GM21723 (cell line): Measurements from ENCODE around the gene RIMBP2.
"Not testable (repeated sequence)": the region's sequence is repeated elsewhere in the genome, so short reads cannot be mapped to it uniquely, and the experiment has no call there.

Experiments
- ATAC-seq: cut with Tn5 transposase; IDR thresholded peaks from one replicate; pipeline ENCODE4 v1.9.1; 2021; ENCODE audit warnings: mild to moderate bottlenecking, moderate library complexity; ENCODE audit not compliant: unreplicated experiment

Gene RIMBP2

DNA sequence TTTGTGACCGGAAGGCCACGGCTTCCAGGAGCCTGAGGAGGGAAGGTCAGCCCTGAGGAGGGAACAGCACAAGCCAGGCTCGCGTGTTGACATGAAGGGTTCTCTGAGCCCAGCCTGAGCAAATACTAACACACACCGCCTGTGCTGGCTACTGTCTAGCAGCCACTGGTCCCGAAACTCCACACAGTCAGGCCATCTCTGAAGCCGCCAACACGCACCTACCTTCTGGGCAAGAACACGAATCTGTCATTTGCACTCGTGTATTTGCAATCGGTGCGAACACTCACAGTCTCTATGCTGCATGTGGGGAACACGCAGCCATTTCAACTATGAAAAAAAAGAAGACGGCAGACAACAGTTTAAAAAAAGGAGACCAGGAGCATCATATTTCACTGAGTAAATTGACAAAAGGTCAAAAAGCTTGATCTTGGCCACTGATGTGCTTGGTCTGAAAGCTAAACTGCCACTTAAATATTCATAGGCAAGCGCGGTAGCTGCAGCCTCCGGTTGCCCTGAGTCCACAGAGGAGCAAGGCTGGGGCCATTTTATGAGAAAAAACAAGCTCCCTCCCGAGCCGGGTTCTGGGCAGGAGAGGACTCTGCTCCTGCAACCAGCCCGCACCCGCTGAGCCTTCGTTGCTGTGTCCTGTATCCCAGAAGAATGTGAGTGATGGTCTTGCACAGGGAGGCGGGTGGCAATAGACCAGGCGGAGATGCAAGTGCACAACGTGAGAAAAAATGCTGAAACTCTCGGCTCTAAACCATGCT lies 57.8 kb downstream of the RIMBP2 start:
- ATAC-seq, result no peak

DNA sequence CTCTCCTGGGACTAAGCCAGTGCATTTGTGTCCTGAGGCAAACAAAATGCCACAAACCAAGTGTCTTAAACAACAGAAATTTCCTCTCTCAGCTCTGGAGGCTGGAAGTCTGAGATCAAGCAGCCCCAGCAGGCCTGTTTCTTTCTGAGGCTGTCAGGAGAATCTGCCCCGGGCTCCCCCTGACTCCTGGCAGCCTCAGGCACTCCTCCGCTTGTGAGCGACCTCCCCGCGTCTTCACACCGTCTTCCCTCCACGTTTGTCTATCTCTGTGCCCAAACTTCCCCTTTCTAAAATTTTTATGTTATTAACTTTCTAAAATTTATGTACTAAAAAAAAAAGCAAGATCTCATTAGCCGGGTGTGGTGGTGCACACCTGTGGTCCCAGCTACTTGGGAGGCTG lies 59.7 kb downstream of the RIMBP2 start:
- ATAC-seq, result no peak

GRCh38 chr12:130655881-130656280 lies 60.2 kb downstream of the RIMBP2 start:
- ATAC-seq, result no peak

DNA sequence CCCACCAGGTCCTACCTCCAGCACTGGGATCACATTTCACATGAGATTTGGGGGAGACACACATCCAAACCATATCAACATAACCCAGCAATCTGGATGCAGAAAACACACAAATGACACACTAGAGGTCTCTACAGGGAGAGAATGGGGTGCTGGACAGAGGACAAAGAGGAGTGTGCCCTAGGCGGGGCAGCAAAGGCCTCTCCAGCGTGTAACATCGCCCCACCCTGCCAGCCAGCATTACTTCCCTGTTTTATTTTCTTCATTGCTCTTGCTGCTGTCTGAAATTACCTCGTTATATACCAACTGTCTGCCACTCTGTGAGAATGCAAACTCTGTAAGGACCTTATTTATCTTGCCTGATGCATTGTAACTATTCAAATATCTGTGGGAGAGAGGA lies 61.1 kb downstream of the RIMBP2 start:
- no peak for ATAC-seq

GRCh38 chr12:130651188-130651959 lies 64.7 kb downstream of the RIMBP2 start:
- ATAC-seq, result no peak

DNA sequence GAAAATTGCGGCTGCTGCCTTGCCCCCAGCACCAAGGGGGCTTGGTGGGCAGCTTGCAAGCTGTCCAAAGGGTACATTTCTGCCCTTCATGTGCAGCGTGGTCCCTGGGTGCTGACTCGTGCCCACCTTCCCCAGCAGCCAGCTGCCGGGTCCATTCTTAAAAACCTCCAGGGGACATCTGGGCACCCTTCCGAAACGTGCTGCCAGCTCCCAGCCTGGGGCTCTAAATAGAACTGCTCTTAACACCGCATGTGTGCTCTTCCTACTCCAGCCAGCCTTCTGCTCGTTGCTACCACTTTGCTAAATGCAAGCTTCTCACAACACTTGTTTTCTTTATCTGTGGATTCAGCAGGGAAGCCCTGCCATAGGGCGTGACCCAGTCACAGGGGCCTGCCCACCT lies 66.0 kb downstream of the RIMBP2 start:
- no peak for ATAC-seq

DNA sequence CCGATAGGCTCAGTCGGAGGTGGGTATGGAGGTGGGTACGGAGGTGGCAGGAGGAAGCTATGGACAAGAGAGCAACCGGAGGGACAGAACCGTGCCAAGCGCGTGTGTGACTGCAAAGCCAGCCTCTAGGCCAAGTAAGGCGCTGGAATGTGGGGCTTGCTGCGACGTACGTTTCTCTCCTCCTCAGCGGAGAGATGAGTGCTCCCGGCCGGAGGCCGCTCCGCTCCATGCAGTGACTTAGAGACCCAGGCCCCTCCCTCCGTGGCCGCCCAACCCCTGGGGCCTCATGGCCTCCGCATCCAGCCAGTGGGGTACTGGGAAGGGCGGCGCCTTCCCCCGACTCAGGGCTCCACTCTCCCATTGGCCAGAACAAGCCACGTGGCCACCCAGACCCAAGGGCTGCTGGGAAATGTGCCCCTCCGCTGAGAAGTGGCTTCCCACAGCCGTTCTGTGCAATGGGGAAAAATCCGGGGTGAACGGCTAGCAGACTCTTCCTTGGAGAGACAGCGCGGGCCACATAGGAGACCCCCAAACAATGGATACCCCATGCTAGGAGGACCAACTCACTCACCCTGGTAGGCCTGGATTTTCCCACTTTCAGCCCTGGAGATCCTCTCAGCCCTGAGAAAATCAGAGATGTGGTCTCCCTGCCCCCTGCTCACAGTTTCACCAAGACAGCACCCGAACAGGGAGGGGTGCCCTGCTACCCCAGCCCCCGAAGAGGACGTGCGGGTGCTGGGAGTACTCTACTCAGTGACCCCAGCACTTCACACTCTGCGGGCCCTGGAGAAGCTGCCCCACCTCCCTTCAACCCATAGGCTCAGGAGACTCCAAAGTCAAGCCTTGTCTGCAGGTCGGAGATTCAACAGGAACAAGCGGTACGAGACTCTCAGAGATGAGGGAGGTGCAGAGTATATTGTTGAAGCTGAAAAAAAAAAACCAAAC lies 66.7 kb downstream of the RIMBP2 start:
- ATAC-seq, result no peak

DNA sequence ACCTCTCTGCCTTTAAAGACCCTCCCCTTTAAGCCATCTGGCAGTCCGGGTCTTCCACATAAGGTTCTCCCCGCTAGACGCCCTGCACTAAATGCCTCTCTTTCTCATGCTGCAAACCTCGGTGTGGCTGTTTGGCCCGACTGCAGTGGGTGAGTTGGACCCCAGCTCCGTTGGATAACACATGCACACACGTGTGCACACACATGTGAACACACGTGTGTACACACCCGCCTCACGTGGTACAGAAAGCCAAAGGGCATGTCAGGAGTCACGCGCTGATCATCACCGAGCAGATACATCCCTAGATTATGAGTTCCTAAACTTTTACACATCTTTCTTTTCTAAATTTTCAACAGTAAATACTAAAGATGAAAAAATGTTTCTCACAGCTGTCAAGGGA lies 68.3 kb downstream of the RIMBP2 start:
- no peak for ATAC-seq

- no peak for ATAC-seq
Observed at GRCh38 chr12:130646716-130647370, 69.3 kb downstream of the RIMBP2 start.

- not testable (repeated sequence) for ATAC-seq
Observed at GRCh38 chr12:130646191-130646590, 69.9 kb downstream of the RIMBP2 start.

GRCh38 chr12:130645751-130646150 lies 70.3 kb downstream of the RIMBP2 start:
- ATAC-seq, result no peak

- no peak for ATAC-seq
Observed at GRCh38 chr12:130644566-130644965, 71.5 kb downstream of the RIMBP2 start.

DNA sequence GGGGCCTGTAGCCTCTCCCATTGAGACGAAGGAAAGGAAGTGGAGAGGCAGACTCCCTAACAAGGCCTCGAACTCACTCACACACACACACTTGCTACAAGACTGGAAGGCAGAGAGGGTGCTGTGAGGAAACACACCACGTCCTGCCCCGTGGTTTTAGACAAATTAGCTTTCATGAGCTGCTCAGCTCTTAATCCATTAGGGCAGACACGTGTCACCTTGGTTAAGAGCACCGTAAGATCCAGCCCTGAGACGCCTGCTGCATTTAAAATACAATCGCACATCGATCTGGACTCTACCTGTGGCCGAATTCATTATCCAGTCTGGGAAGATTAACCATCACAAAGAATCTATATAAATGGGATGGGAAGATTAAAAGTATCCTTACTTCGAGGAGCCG lies 72.0 kb downstream of the RIMBP2 start:
- no peak for ATAC-seq

DNA sequence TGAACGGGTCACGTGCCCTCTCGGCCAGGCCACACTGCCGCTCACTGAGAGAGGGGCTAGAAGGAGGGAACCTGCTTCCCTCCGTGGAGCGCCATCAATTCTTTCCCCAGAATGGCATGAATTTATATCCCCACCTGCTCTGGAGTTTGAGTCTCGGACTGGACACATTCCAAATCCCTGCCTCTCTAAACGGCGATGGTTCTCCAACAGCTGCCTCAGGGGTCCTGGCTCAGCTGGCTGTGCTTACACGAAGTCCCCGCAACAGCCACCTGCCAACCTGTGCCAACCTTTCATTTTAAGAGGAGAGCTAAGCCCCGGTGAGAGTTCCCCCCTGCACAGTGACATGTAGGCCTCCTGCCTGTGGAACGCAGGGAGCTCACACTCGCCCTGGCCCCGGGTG lies 73.2 kb downstream of the RIMBP2 start:
- no peak for ATAC-seq

DNA sequence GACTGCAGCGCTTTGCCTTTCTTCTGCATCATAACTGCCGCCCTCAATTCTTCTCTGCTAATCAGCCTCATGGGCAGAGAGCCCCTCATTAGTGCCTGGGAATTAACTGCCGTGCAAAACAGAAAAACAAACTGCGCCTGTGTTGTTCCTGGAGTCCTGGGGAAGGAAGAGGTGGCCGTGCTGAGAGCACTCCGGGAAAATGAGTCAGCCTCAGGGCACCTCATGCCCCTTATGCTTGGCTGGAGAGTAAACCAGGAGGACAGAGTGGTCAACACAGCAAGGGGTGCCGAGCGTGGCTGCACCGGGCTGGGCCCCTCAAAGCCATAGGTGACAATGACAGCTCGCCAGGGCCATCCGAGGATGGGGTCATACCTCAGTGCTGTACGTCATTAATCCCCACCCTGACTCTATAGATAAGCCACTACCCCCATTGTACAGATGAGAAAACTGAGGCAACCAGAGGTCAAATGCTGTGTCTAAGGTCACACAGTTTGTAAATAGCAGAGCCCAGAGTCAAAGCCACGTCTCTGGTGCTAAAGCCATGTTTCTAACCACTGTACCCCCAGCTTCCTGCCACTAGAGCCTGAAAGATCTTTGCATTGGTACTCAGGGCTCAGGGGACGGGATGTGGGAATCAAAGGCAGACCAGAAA lies 74.4 kb downstream of the RIMBP2 start:
- ATAC-seq, result no peak

- no peak for ATAC-seq
Observed at GRCh38 chr12:130640901-130641300, 75.2 kb downstream of the RIMBP2 start.

DNA sequence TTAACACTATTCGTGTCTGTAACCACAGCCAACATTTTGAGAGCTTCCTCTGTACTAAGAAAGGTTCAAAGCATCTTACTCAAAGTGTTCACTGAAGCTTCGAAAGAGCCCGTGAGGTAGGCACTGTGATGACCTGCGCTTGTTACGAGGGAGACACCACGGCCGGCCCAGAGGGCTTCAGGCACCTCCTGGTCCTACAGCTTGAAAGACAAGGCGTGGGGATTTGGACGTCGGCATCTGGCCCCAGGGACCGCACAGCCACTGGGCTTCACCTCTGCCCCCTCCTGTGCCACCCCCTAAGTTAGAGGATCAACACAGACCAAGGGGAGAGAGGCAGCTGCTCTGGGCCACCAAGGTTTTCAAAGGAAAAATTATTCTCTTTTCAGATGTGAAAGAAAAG lies 75.6 kb downstream of the RIMBP2 start:
- no peak for ATAC-seq

GRCh38 chr12:130639476-130640424 lies 76.3 kb downstream of the RIMBP2 start:
- no peak for ATAC-seq

DNA sequence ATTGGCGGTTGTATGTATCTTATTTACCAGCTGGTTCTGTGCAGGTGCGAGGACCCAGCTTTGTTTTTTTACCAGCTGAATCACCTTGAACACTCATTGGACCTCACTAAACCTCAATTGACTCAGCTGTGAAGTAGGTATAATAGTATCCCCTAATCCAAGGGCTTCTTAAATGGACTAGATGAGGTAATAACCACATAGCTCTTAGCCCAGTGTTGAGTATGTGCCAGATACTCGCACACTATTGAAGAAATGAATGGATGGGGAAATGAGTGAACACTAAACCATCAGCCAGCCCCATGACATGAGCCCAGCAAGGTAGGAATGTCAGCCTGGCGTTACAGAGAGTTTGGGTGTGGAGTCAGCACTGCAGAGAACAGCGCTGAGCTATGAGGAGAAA lies 79.7 kb downstream of the RIMBP2 start:
- ATAC-seq, result no peak
